ENCODE measurements around the gene E2F6. TPM values are rescaled to one million over a fixed set of nuclear protein-coding genes. Genes with fewer than 3 reads are reported as not detected.

Gene E2F6
- total RNA-seq, 3 donors from 2014 or later, result 21.1 to 25.0 (median 23.3) TPM

- H3K9me3 ChIP-seq, result no peaks in the 10 kb centered on the region
- TF ChIP-seq POLR2AphosphoS5 (IDR thresholded peaks at IDR 0.05) (no peak), POLR2A (IDR thresholded peaks at IDR 0.05) (no peak), CTCF (IDR thresholded peaks at IDR 0.05) (no peak)
- no peaks in the 10 kb centered on the region for H3K4me1 ChIP-seq
- H3K36me3 ChIP-seq, result no peaks in the 10 kb centered on the region
- no peak overlapping the region for H3K4me3 ChIP-seq
- intact Hi-C loops (cut with DNase I; ENCODE audit: low total_unique reads), result no loop called here
- H3K27me3 ChIP-seq, result no peaks in the 10 kb centered on the region
- no peak for DNase-seq (ENCODE audit: low spot score in 2 of 2)
- H3K27ac ChIP-seq, result no peak overlapping the region
Measured at GRCh38 chr2:11434443-11434842, 31.5 kb downstream of the E2F6 start.

GRCh38 chr2:11433822-11434221, 32.1 kb downstream of the E2F6 start:
- TF ChIP-seq CTCF (IDR thresholded peaks at IDR 0.05), result no peak
- TF ChIP-seq POLR2AphosphoS5 (IDR thresholded peaks at IDR 0.05), result no peak
- TF ChIP-seq POLR2A (IDR thresholded peaks at IDR 0.05), result no peak
- intact Hi-C loops (cut with DNase I; ENCODE audit: low total_unique reads), result no loop called here
- Histone ChIP-seq H3K27ac (no peak overlapping the region), H3K4me3 (no peak overlapping the region), H3K36me3 (no peaks in the 10 kb centered on the region), H3K27me3 (no peaks in the 10 kb centered on the region), H3K9me3 (no peaks in the 10 kb centered on the region), H3K4me1 (no peaks in the 10 kb centered on the region)
- DNase-seq (ENCODE audit: low spot score in 2 of 2), result no peak

GRCh38 chr2:11430729-11431128, 35.2 kb downstream of the E2F6 start:
- TF ChIP-seq POLR2AphosphoS5 (IDR thresholded peaks at IDR 0.05), result no peak
- Histone ChIP-seq H3K27ac (no peak overlapping the region), H3K36me3 (no peaks in the 10 kb centered on the region), H3K4me3 (no peak overlapping the region), H3K4me1 (no peaks in the 10 kb centered on the region), H3K9me3 (no peaks in the 10 kb centered on the region), H3K27me3 (no peaks in the 10 kb centered on the region)
- intact Hi-C loops (cut with DNase I; ENCODE audit: low total_unique reads), result no loop called here
- peak in 1 of 2 donors; percentile 34 for DNase-seq (ENCODE audit: low spot score in 2 of 2)

- Histone ChIP-seq H3K9me3 (no peaks in the 10 kb centered on the region), H3K27me3 (no peaks in the 10 kb centered on the region), H3K27ac (no peak overlapping the region), H3K36me3 (no peaks in the 10 kb centered on the region), H3K4me1 (no peaks in the 10 kb centered on the region), H3K4me3 (no peak overlapping the region)
- intact Hi-C loops (cut with DNase I; ENCODE audit: low total_unique reads), result no loop called here
- no peak for DNase-seq (ENCODE audit: low spot score in 2 of 2)
- TF ChIP-seq POLR2AphosphoS5 (IDR thresholded peaks at IDR 0.05) (no peak), CTCF (IDR thresholded peaks at IDR 0.05) (no peak), POLR2A (IDR thresholded peaks at IDR 0.05) (no peak)
Measured at GRCh38 chr2:11427224-11427623, 38.7 kb downstream of the E2F6 start.

GRCh38 chr2:11422901-11423435, 43.0 kb downstream of the E2F6 start:
- Histone ChIP-seq H3K9me3 (peaks cover 0 to 4% of the 10 kb centered on the region in 2 donors), H3K27ac (no peak overlapping the region), H3K36me3 (no peaks in the 10 kb centered on the region), H3K27me3 (no peaks in the 10 kb centered on the region), H3K4me3 (no peak overlapping the region), H3K4me1 (no peaks in the 10 kb centered on the region)
- DNase-seq (ENCODE audit: low spot score in 2 of 2), result no peak
- intact Hi-C loops (cut with DNase I; ENCODE audit: low total_unique reads), result no loop called here
- TF ChIP-seq CTCF (IDR thresholded peaks at IDR 0.05), result no peak
- no peak for TF ChIP-seq POLR2A (IDR thresholded peaks at IDR 0.05)
- TF ChIP-seq POLR2AphosphoS5 (IDR thresholded peaks at IDR 0.05), result no peak

- Histone ChIP-seq H3K9me3 (peaks cover 0 to 7% of the 10 kb centered on the region in 2 donors), H3K36me3 (no peaks in the 10 kb centered on the region), H3K27ac (no peak overlapping the region), H3K4me3 (no peak overlapping the region), H3K4me1 (no peaks in the 10 kb centered on the region), H3K27me3 (no peaks in the 10 kb centered on the region)
- no peak for DNase-seq (ENCODE audit: low spot score in 2 of 2)
- intact Hi-C loops (cut with DNase I; ENCODE audit: low total_unique reads), result no loop called here
- TF ChIP-seq POLR2A (IDR thresholded peaks at IDR 0.05), result no peak
- TF ChIP-seq CTCF (IDR thresholded peaks at IDR 0.05), result no peak
- TF ChIP-seq POLR2AphosphoS5 (IDR thresholded peaks at IDR 0.05), result no peak
Measured at GRCh38 chr2:11422491-11422865, 43.5 kb downstream of the E2F6 start.
